Left lung (tissue), 14 donors: ENCODE data around the gene UBE2QL1. TPM values are rescaled to one million over a fixed set of nuclear protein-coding genes. Genes with fewer than 3 reads are reported as not detected.

Source experiments
- ATAC-seq: fragments of 200-7000 bp; cut with Tn5 transposase; one replicate; pipeline ENCODE4 v1.9.1; 2020; ENCODE audit warnings: moderate library complexity
- DNase-seq, 4 donors: peaks; one replicate each; pipeline ENCODE4 v3.0.0-alpha.2; 2013 to 2020
- H3K27ac ChIP-seq, 2 donors: fragments of 200-600 bp; sonication (generic) in 1 of 2; one replicate each; pipeline versions ENCODE4 v1.5.0 to v1.8.0; 2020 to 2021
- H3K27me3 ChIP-seq, 2 donors: fragments of 200-600 bp; sonication (generic) in 1 of 2; one replicate each; pipeline versions ENCODE4 v1.5.0 to v1.8.0; 2020 to 2021
- H3K36me3 ChIP-seq, 2 donors: fragments of 200-600 bp; sonication (generic) in 1 of 2; one replicate each; pipeline versions ENCODE4 v1.5.0 to v1.8.0; 2020 to 2021
- H3K4me1 ChIP-seq, 2 donors: fragments of 200-600 bp; one replicate each; pipeline ENCODE4 v1.8.0; 2021
- H3K4me3 ChIP-seq, 2 donors: fragments of 200-600 bp; sonication (generic) in 1 of 2; one replicate each; pipeline versions ENCODE4 v1.5.0 to v1.8.0; 2020 to 2021; ENCODE audit warnings: mild to moderate bottlenecking in 1 of 2
- H3K9me3 ChIP-seq, 2 donors: fragments of 200-600 bp; sonication (generic) in 1 of 2; one replicate each; pipeline versions ENCODE4 v1.5.0 to v1.8.0; 2020 to 2021
- CTCF ChIP-seq, 2 donors: fragments of 200-600 bp; sonication (generic) in 1 of 2; IDR thresholded peaks; one replicate each; pipeline versions ENCODE4 v1.5.0 to v1.8.0; 2021; ENCODE audit warnings: antibody characterized with exemption in 2 of 2
- intact Hi-C, 2 donors: fragments of 100-400 bp; cut with DNase I; formaldehyde crosslinking; loops; one replicate each; pipeline versions ENCODE4 v1.11.2 to v1.14.2; 2022
- long read RNA-seq, 12 donors: library from polyadenylated mRNA in 2 of 12; unstranded in 2 of 12; transcript quantifications; one replicate each; pipeline ENCODE4 v2.0.0 and lab custom pipeline, GENCODE V29; 2019 to 2026
- polyA plus RNA-seq, 6 donors: library from polyadenylated mRNA; unstranded; fragments of 120-200 nt; gene quantifications; one replicate each; pipeline ENCODE4 v1.2.1, GENCODE V29; 2013; ENCODE audit not compliant: insufficient read length in 6 of 6
- total RNA-seq, 2 donors: library from RNA; stranded (reverse); fragmentation: NEBNext Ultra II Directional; extraction: Animal tissue kit (Norgen Biotek cat#: 25700); gene quantifications; one replicate each; pipeline ENCODE4 v1.2.1, GENCODE V29; 2021
- donor health status: DM: no; HTN: yes; CAD: no.
- donor health status: DM: no; HTN: no; CAD: no.

UBE2QL1 gene
- total RNA-seq = under 1 TPM; 0.05 to 0.06 TPM
- under 1 TPM; 0.26 to 0.32 (median 0.28) TPM for polyA plus RNA-seq
- long read RNA-seq, donor 1 = 0 reads
- long read RNA-seq, donor 2, full-length matches to known transcripts = 1 of 1 reads
- long read RNA-seq, donor 2, partial matches to known transcripts = 0 of 1 reads
- long read RNA-seq, donor 2, other reads (novel, unspliced or antisense) = 0 of 1 reads
- long read RNA-seq, donor 3 = 0 reads
- long read RNA-seq, donor 4 = 0 reads
- long read RNA-seq, donor 5, full-length matches to known transcripts = 1 of 1 reads
- long read RNA-seq, donor 5, partial matches to known transcripts = 0 of 1 reads
- long read RNA-seq, donor 5, other reads (novel, unspliced or antisense) = 0 of 1 reads
- long read RNA-seq, donor 6 = 0 reads
- long read RNA-seq, donor 7 = 0 reads
- long read RNA-seq, donor 8, full-length matches to known transcripts = 2 of 2 reads
- long read RNA-seq, donor 8, partial matches to known transcripts = 0 of 2 reads
- long read RNA-seq, donor 8, other reads (novel, unspliced or antisense) = 0 of 2 reads
- long read RNA-seq, donor 9 = 0 reads
- long read RNA-seq, donor 10 = 0 reads
- long read RNA-seq, donor 11, full-length matches to known transcripts = 57 of 123 reads
- long read RNA-seq, donor 11, partial matches to known transcripts = 66 of 123 reads
- long read RNA-seq, donor 11, other reads (novel, unspliced or antisense) = 0 of 123 reads
- long read RNA-seq, donor 12 = 0 reads

- Histone ChIP-seq H3K4me3 (peak within 1 kb of the TSS in 1 of 2 donors; percentile 13), H3K27me3 (peaks cover 40 to 69% of the 10 kb centered on the region in 2 donors), H3K9me3 (no peaks in the 10 kb centered on the region), H3K36me3 (no peaks in the 10 kb centered on the region), H3K27ac (no peak within 1 kb of the TSS), H3K4me1 (peaks cover 0 to 6% of the 10 kb centered on the region in 2 donors)
- DNase-seq (no peak), ATAC-seq (peak; percentile 30)
- intact Hi-C loops = no loop called here
- no peak for TF ChIP-seq CTCF (IDR thresholded peaks at IDR 0.05)
These were observed at the start of gene UBE2QL1 for GRCh38 chr5:6448622-6449464. Gene UBE2QL1 (plus strand): TSS chr5:6448859. CDS start chr5:6448894, 35 bp downstream.

- TF ChIP-seq CTCF (IDR thresholded peaks at IDR 0.05) = no peak
- intact Hi-C loops = no loop called here
These were observed 48.4 kb upstream of the UBE2QL1 start for GRCh38 chr5:6399980-6400910.

GRCh38 chr5:6401410-6401809 is 47.2 kb upstream of the UBE2QL1 start:
- Histone ChIP-seq H3K27ac (no peak overlapping the region), H3K36me3 (no peaks in the 10 kb centered on the region), H3K4me3 (no peak overlapping the region), H3K27me3 (peaks cover 0 to under 1% of the 10 kb centered on the region in 2 donors), H3K4me1 (no peaks in the 10 kb centered on the region), H3K9me3 (no peaks in the 10 kb centered on the region)
- intact Hi-C loops = no loop called here
- no peak for TF ChIP-seq CTCF (IDR thresholded peaks at IDR 0.05)
- DNase-seq (no peak), ATAC-seq (no peak)

More at GRCh38 chr5:6399980-6400910, 48.4 kb upstream of the UBE2QL1 start:
- DNase-seq = no peak
- no peak overlapping the region for H3K4me3 ChIP-seq
- no peak overlapping the region for H3K27ac ChIP-seq
- H3K4me1 ChIP-seq = no peaks in the 10 kb centered on the region
- no peaks in the 10 kb centered on the region for H3K9me3 ChIP-seq
- H3K27me3 ChIP-seq = no peaks in the 10 kb centered on the region
- no peak for ATAC-seq
- no peaks in the 10 kb centered on the region for H3K36me3 ChIP-seq

GRCh38 chr5:6402939-6403338 is 45.7 kb upstream of the UBE2QL1 start:
- intact Hi-C loops = no loop called here
- Histone ChIP-seq H3K27ac (no peak overlapping the region), H3K27me3 (peaks cover 0 to 16% of the 10 kb centered on the region in 2 donors), H3K4me1 (no peaks in the 10 kb centered on the region), H3K4me3 (no peak overlapping the region), H3K36me3 (no peaks in the 10 kb centered on the region), H3K9me3 (no peaks in the 10 kb centered on the region)
- DNase-seq (no peak), ATAC-seq (no peak)
- no peak for TF ChIP-seq CTCF (IDR thresholded peaks at IDR 0.05)
